Panc1 (cell line): ENCODE measurements around the gene CDKAL1. TPM values are rescaled to one million over a fixed set of nuclear protein-coding genes. Genes with fewer than 3 reads are reported as not detected.

Experiments
- ATAC-seq: fragments of 200-7000 bp; cut with Tn5 transposase; 2 replicates; pipeline ENCODE4 v1.9.1; 2020; ENCODE audit warnings: mild to moderate bottlenecking, moderate library complexity
- BruUV-seq: library from RNA; stranded (reverse); fragments of 400-500 nt; replicated peaks from 2 replicates; lab custom pipeline; 2021; lab: Mats Ljungman, UMichigan
- CTCF ChIA-PET: fragments of 300-600 bp; sonication (Branson Sonifier 250); formaldehyde crosslinking; loops from one replicate; lab custom pipeline; 2022; ENCODE audit warnings: antibody characterized with exemption; lab: Charles Lee
- POLR2A ChIA-PET: fragments of 300-600 bp; sonication (Branson Sonifier 250); formaldehyde crosslinking; loops from one replicate; lab custom pipeline; 2022; ENCODE audit warnings: antibody characterized with exemption; lab: Charles Lee
- DNase-seq: peaks from one replicate; pipeline ENCODE4 v3.0.0-alpha.2; 2010; ENCODE audit warnings: low read depth, low spot score
- H3K27ac ChIP-seq: 2 replicates; pipeline ENCODE4 v1.5.1; 2011; ENCODE audit warnings: mild to moderate bottlenecking, low read length, inconsistent platforms
- H3K27me3 ChIP-seq: fragments of 200-500 bp; sonication (Bioruptor generic); 2 replicates; pipeline ENCODE4 v1.6.0; 2014; ENCODE audit warnings: low read length, inconsistent platforms; ENCODE audit not compliant: control insufficient read depth, insufficient read depth
- H3K36me3 ChIP-seq: fragments of 200-500 bp; sonication (Bioruptor generic); 2 replicates; pipeline ENCODE4 v1.5.1; 2014; ENCODE audit warnings: inconsistent platforms, mild to moderate bottlenecking, low read length, moderate library complexity; ENCODE audit not compliant: control insufficient read depth, insufficient read depth
- H3K4me1 ChIP-seq: 2 replicates; pipeline ENCODE4 v1.5.1; 2011; ENCODE audit warnings: inconsistent platforms, mild to moderate bottlenecking, low read length, moderate library complexity; ENCODE audit not compliant: control insufficient read depth, insufficient read depth
- H3K4me3 ChIP-seq, 2 experiments: 2 replicates each; pipeline ENCODE4 v1.5.1; 2011 to 2012; ENCODE audit warnings: low read depth in 2 of 2, low read length in 2 of 2, mild to moderate bottlenecking in 2 of 2, inconsistent platforms in 1 of 2, moderate library complexity in 1 of 2
- H3K9me3 ChIP-seq: fragments of 200-500 bp; sonication (Bioruptor generic); 2 replicates; pipeline ENCODE4 v1.5.1; 2014; ENCODE audit warnings: low read depth, mild to moderate bottlenecking, inconsistent platforms, low read length, moderate library complexity; ENCODE audit not compliant: control insufficient read depth, insufficient read depth
- POLR2AphosphoS5 ChIP-seq: IDR thresholded peaks from 2 replicates; pipeline ENCODE4 v1.6.1; 2012; ENCODE audit warnings: mild to moderate bottlenecking, low read depth, low read length, moderate library complexity
- SIN3A ChIP-seq: IDR thresholded peaks from 2 replicates; pipeline ENCODE4 v1.6.1; 2012; ENCODE audit warnings: low read depth, mild to moderate bottlenecking, low read length, moderate library complexity, borderline replicate concordance; ENCODE audit not compliant: insufficient read depth
- TCF7L2 ChIP-seq: IDR thresholded peaks from 2 replicates; pipeline ENCODE4 v1.6.1; 2011; ENCODE audit warnings: mild to moderate bottlenecking, low read depth, low read length, inconsistent platforms
- in situ Hi-C: cut with HindIII; loops from 2 replicates; pipeline ENCODE4 v1.10.0; 2016; ENCODE audit warnings: low sequenced_read_pairs, low pct_unique_long_range_greater_than_20kb
- intact Hi-C: fragments of 100-400 bp; cut with micrococcal nuclease; formaldehyde crosslinking; loops from one replicate; pipeline ENCODE4 v1.10.0; 2022; ENCODE audit not compliant: unreplicated experiment
- total RNA-seq: library from RNA; stranded (reverse); gene quantifications from one replicate; pipeline ENCODE4 v1.2.1, GENCODE V29; 2021; ENCODE audit not compliant: unreplicated experiment
- TF ChIP-seq, protein P1 (sequence below), 2 experiments: IDR thresholded peaks; 2 replicates each; pipeline ENCODE4 v1.6.1; 2011 to 2012; ENCODE audit warnings: low read depth in 2 of 2, control low read depth in 1 of 2, low read length in 1 of 2, mild to moderate bottlenecking in 1 of 2, moderate library complexity in 1 of 2; ENCODE audit not compliant: insufficient read depth in 1 of 2
- TF ChIP-seq, protein P2 (sequence below): fragments of 450-650 bp; IDR thresholded peaks from 2 replicates; pipeline ENCODE4 v1.5.1; 2017; ENCODE audit warnings: mild to moderate bottlenecking

Gene CDKAL1
- total RNA-seq, 1 experiment from 2014 or later = 14.5 TPM

DNA sequence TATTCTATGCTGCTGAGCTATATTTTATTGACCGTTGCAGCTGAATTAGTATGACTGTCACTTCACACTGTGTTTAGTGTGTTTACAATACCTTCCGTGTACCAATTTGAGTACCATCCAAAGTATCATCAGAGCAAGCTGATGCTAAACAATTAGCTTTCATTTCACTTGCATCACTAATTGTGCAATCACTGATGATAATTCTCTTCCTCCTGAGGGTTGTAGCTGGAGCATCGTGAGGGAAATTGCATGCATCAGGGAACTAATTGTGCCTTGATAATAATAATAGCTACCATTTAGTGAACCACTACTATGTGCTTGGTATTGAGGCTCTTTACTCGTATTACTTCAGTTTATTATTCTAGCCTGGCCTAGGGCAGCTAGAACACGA, 674.5 kb downstream of the CDKAL1 start:
- Histone ChIP-seq H3K27me3 (no peaks in the 10 kb centered on the region), H3K9me3 (no peaks in the 10 kb centered on the region), H3K27ac (no peak overlapping the region), H3K4me1 (no peaks in the 10 kb centered on the region), H3K4me3 (no peak overlapping the region), H3K36me3 (no peaks in the 10 kb centered on the region)
- DNase-seq = no peak
- no TSS peak for BruUV-seq
- ChIA-PET POLR2A (no interaction called here), CTCF (no interaction called here)
- intact Hi-C loops = no loop called here
- no peak for ATAC-seq
- in situ Hi-C loops = no loop called here
- TF ChIP-seq, protein P1, sequence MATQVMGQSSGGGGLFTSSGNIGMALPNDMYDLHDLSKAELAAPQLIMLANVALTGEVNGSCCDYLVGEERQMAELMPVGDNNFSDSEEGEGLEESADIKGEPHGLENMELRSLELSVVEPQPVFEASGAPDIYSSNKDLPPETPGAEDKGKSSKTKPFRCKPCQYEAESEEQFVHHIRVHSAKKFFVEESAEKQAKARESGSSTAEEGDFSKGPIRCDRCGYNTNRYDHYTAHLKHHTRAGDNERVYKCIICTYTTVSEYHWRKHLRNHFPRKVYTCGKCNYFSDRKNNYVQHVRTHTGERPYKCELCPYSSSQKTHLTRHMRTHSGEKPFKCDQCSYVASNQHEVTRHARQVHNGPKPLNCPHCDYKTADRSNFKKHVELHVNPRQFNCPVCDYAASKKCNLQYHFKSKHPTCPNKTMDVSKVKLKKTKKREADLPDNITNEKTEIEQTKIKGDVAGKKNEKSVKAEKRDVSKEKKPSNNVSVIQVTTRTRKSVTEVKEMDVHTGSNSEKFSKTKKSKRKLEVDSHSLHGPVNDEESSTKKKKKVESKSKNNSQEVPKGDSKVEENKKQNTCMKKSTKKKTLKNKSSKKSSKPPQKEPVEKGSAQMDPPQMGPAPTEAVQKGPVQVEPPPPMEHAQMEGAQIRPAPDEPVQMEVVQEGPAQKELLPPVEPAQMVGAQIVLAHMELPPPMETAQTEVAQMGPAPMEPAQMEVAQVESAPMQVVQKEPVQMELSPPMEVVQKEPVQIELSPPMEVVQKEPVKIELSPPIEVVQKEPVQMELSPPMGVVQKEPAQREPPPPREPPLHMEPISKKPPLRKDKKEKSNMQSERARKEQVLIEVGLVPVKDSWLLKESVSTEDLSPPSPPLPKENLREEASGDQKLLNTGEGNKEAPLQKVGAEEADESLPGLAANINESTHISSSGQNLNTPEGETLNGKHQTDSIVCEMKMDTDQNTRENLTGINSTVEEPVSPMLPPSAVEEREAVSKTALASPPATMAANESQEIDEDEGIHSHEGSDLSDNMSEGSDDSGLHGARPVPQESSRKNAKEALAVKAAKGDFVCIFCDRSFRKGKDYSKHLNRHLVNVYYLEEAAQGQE (IDR thresholded peaks at IDR 0.05; ENCODE audit: insufficient read depth in 1 of 2, low read depth in 2 of 2, low read length in 1 of 2) = no peak
- no peak for TF ChIP-seq TCF7L2
- TF ChIP-seq, protein P2, sequence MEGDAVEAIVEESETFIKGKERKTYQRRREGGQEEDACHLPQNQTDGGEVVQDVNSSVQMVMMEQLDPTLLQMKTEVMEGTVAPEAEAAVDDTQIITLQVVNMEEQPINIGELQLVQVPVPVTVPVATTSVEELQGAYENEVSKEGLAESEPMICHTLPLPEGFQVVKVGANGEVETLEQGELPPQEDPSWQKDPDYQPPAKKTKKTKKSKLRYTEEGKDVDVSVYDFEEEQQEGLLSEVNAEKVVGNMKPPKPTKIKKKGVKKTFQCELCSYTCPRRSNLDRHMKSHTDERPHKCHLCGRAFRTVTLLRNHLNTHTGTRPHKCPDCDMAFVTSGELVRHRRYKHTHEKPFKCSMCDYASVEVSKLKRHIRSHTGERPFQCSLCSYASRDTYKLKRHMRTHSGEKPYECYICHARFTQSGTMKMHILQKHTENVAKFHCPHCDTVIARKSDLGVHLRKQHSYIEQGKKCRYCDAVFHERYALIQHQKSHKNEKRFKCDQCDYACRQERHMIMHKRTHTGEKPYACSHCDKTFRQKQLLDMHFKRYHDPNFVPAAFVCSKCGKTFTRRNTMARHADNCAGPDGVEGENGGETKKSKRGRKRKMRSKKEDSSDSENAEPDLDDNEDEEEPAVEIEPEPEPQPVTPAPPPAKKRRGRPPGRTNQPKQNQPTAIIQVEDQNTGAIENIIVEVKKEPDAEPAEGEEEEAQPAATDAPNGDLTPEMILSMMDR = no peak
- TF ChIP-seq POLR2AphosphoS5 = no peak
- TF ChIP-seq SIN3A = no peak

DNA sequence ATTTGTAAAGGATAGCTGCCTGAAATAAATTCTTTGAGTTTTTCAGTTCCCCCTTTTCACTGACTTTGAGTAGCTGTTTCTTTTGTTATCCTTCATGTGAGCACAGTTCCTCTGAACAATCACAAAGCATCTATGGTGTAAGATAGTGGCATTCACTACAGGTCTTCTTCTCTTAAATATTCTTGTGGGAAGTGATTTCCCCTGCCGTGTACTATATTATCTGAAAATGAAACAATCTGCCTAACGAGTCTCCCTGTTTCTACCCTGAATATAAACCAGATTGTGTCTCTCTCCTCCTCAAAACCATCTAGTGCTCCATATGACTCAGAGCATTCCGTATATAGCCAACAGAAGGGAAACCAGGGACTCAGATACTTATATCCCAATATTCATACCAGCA, 679.2 kb downstream of the CDKAL1 start:
- POLR2A ChIA-PET = no interaction called here
- intact Hi-C loops (no loop called here), in situ Hi-C loops (no loop called here)
- no peaks in the 10 kb centered on the region for H3K9me3 ChIP-seq
- TF ChIP-seq, protein P2 = no peak
- TF ChIP-seq POLR2AphosphoS5 (no peak), SIN3A (no peak), TCF7L2 (no peak)
- TF ChIP-seq, protein P1 (IDR thresholded peaks at IDR 0.05; ENCODE audit: insufficient read depth in 1 of 2, low read depth in 2 of 2, low read length in 1 of 2) = no peak
- no peaks in the 10 kb centered on the region for H3K36me3 ChIP-seq
- DNase-seq (no peak), ATAC-seq (no peak)
- no peak overlapping the region for H3K27ac ChIP-seq
- no TSS peak for BruUV-seq
- H3K27me3 ChIP-seq = no peaks in the 10 kb centered on the region
- CTCF ChIA-PET = no interaction called here
- H3K4me3 ChIP-seq = no peak overlapping the region
- H3K4me1 ChIP-seq = no peaks in the 10 kb centered on the region
